GM18870 (cell line): ENCODE data around the gene FHIT.

Source experiments
- ATAC-seq: cut with Tn5 transposase; IDR thresholded peaks from one replicate; pipeline ENCODE4 v1.9.1; 2021; ENCODE audit warnings: moderate library complexity; ENCODE audit not compliant: unreplicated experiment

The FHIT gene

DNA sequence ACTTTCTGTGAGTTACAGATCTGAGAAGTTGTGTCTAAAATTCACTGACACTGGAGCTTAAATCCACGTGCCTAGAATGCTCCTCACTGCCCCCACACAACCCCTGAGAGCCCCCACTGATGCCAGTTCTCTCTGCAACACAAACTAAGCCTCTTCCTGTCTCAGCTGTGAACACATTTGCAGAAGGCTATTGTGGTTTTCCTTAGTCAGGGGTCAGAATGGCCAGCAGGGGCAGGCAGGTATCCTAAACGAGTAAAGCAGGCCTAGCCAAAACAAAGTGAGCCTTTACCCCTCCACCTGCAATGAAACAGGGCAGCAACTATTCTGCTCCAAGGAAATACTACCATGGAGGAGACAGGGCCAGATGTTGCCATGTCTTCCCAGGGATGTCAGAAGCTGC, 78.6 kb downstream of the FHIT start:
- ATAC-seq = no peak

GRCh38 chr3:61172203-61172602, 79.0 kb downstream of the FHIT start:
- ATAC-seq = no peak

GRCh38 chr3:61169621-61170251, 81.5 kb downstream of the FHIT start:
- no peak for ATAC-seq

DNA sequence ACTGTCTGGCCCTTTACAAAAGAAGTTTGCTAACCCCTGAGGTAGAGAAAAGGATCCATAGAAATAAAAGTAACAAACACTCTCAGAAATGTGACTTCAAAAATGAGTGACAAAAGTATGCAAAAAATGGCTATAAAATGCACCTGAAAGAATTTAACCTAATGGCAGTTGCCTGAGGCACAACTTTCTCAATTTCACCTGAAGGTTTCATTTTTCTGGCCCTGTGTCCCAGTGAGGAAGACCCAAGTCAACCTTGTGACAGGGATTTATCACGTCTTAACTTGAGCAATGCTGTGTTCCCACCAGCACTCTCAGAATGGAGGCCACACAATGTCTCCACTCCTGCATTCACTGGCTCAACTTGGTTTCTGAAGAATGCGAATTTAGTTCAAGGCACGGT, 83.0 kb downstream of the FHIT start:
- no peak for ATAC-seq

DNA sequence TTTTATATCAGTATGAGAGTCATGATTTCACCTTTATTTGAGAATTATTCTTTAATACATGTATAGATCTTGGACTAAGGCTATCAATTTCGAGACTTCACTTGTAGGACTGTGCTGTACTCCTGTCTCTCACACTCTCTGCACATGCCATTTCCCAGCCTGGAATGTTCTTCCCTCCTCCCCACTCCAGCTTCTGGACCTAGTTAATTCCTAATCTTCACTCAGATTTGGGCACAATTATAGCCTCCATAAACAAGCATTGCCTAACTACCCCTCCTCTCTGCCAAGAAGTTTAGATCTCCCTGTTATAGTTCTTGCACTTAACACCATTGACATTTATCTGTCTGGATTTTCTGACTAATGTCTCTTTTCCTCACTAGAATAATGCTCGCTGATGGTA, 88.3 kb downstream of the FHIT start:
- no peak for ATAC-seq

DNA sequence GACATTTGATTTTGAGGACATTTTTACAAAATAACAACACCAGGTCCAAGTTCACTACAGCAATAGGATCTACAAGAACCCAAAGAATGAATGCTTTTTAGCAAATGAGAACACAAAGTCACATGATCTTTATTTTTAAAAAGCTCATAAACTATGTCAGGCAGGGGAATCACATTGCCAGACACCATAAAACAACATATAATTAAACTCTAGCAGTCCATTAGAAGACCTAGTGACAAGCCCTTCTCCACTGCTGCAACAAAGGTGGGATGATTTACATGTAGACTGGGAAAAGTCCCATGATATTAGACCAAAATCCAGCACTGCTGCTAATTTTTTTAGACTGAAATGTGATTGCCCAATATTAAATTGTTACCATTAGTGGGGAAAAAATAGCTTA, 92.6 kb downstream of the FHIT start:
- no peak for ATAC-seq

DNA sequence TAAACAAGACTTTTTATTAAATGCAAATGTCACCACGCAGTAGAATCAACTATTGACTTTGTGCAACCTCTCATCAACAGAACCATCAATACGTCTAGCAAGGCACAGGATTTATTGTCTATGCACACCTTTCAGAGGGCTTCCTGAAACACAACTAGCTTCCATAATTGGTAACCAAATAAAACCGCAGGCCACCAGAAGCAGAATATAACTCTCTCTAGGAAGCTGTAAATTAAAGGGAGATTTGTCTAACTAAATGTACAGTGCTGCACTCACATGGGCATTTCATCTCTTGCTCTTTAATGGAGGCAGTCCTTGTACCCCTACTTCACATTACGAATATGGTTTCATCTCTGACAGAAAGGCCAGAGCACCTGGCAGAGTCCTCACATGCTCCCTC, 93.0 kb downstream of the FHIT start:
- no peak for ATAC-seq

- peak; percentile 86 for ATAC-seq
Observed at GRCh38 chr3:61157414-61157813, 93.8 kb downstream of the FHIT start.

DNA sequence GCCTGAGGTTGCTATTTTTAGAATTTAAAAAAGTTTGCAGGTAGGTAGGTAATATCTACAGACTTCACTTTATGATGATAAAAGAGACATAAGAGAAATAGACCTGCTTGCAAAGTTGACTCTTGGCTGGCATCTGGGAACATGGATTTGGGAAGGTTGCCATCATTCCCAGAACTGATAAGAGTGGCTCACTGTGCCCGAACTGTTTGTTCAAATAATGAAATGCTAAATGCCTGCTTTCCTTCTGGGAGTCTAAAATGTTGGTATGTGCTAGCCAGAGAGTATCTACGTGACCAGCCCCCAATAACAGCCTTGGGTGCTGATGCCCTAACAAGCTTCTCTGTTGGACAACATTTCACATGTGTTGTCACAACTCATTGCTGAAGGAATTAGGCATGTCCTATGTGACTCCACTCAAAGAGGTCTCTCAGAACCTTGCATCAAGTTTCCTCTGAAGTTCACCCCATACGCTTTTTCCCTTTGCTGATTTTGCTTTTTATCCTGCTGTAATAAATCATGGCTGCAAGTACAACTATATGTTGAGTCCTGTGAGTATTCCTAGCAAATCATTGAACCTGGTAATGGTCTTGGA, 95.5 kb downstream of the FHIT start:
- no peak for ATAC-seq

DNA sequence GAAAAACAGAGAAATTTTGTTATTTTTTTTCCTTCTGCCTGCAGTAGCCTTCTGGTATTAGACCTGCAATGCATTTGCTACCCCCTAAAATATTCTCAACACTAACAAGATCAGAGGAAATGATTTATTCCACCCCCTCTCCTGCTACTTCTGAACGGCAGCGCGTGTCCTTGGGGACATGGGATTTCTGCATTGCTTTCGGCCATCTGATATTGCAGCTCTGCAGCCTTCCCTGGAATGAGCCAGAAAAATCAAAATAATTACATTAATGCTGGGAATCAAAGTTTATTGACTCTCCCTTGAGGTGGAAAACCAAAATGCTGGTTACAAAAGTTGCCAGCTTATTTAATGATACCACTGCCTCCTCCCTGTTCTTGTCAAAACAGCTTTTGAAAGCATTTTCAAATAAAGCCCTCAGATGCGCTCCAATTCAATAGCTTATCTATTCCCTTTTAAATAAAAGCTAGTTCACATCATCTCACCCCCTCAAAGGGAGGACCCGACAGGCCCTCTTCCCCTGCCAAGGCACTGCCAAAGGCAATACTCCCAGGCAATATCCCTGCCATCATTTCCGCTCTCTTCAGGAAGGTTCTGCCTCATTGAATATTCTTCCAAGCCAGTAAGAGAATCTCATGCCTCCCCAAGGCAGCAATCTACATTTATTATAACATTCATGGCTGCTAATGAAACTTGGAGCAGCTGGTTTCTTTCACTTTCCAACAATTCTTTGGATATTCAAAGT, 96.6 kb downstream of the FHIT start:
- ATAC-seq = no peak

GRCh38 chr3:61152071-61152470, 99.2 kb downstream of the FHIT start:
- no peak for ATAC-seq

DNA sequence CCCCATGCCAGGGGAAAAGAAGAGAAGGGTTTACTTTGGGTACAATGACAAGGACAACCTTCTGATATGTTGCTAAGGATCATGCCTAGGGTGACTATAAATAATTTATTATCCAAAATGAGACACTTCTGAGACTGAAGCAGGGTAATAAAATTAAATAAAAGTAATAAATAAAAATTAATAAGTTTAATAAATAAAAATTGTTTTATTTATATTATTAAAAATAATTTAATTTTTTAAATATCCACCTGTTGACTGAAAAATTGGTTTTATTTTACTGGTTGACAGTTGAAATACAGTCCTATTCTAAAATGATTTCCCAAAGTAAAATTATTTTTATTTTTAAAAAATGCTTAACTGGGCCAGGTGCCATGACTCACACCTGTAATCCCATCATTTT, 102.0 kb downstream of the FHIT start:
- no peak for ATAC-seq

DNA sequence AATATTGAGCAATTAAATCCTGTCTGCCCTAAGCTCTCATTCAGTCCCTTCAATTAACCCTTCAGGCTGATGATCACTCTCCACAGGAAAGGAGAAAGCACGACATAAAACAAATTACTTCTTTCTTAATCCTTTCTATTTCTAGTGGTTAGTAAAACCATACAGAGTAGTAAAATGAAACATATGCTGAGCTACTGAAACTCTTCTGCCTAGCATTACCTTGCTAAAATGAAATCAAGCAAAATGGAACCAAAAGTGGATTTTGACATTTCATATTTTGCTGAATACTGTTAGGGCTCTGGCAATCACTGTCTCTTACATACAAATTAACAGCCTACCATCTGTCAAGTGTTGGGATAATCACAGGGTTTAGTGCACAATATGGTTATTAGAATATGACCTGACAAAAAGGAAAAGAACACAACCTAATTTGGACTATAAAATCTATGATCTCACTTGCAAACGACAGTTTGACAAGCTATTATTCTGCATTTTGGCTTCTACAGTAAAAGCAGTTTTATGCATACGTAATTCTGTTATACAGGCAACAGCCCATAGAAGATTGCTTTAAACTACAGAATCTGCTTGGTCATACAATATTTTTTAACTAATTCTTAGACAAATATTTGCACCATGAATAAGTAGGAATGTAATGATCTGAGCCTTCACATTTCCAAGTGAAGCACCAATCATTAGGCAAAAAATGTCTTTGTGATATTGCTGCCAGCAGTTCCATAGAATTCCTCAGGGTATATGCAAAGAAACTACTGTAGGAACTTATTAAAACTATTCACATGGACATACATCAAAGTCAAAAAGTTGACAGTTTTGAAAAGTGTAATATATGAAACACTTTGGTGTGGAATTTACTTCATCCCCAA, 105.0 kb downstream of the FHIT start:
- peak; percentile 77 for ATAC-seq

DNA sequence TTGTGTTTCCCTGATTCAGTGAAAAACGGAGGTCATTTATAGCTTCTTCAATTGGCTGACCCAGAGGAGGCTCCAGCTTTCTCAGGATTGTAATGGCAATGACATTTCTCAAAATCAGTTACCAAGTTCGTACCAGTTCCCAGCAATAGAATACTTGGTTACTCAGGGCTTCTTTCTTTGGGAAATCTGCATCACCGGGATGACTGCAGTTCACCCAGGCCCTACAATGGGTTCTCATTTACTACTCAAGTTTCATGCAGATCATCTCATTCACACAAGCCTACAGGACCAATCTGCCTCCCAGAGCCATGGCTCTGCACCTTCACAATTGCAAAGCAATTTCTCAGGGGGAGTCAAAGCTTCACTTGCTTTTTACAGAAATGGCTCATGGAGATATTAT, 109.6 kb downstream of the FHIT start:
- no peak for ATAC-seq

GRCh38 chr3:61141227-61141626, 110.0 kb downstream of the FHIT start:
- ATAC-seq = no peak

DNA sequence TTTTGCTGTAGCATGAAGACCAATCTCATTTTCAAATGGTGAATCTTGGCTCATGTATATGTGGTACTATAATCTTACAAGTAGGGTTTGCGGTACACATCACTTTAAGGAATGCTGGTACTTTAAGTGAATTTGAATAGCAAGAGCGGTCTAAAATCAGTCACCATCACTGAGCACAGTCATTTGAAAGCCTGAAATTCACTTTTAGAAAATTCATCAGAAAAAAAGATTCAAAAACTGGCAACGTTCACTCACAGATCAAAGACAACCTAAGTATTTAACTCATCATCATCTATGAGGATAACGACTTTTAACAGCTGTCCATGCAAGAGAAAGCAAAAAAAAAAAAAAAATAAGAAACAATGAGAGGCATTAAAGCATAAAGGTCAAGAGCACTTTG, 111.6 kb downstream of the FHIT start:
- no peak for ATAC-seq

DNA sequence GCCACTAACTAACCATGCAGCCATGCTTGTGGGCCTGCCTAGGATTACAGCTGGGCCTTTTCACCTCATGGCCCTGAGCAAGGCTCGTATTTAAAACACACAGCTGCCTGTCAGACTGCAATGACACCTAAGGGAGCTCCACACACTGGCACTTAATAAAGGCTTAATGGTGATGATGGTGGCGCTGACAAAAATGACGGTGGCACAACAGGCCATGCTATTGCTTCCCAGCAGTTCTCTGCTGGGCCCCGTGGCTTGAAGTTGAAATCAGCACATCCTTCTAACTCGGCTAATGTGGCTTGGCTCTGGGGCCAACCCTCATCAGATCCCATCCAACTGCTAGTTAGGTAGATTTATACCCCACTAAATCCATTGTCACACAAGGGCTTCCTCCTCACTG, 112.9 kb downstream of the FHIT start:
- ATAC-seq = no peak

- ATAC-seq = no peak
Observed at GRCh38 chr3:61136191-61136590, 115.1 kb downstream of the FHIT start.

GRCh38 chr3:61134532-61134931, 116.7 kb downstream of the FHIT start:
- ATAC-seq = no peak

GRCh38 chr3:61132062-61132461, 119.2 kb downstream of the FHIT start:
- ATAC-seq = peak; percentile 63

DNA sequence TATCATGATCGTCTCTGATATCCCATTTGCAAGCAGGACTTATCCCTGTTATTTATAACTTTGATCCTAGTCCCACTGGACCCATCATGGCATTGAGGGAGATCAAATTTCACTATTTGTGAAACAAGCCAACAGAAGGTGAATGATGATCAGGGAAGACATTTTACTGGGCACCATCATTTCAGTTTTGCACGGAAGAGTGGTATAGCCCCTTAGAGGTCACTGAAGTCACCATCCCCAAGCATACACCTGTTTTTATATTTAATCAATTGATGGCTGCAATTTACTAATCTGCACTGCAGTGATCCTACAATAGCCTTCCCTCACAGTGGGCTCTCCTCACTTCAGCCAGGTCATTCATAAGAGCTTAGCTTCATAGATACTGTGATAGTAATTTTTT, 132.4 kb downstream of the FHIT start:
- no peak for ATAC-seq
